GM23338 (cell line): ENCODE data around the gene EXOC4. TPM values are rescaled to one million over a fixed set of nuclear protein-coding genes. Genes with fewer than 3 reads are reported as not detected.

ENCODE experiments used
- ATAC-seq: fragments of 200-7000 bp; cut with Tn5 transposase; 3 replicates; pipeline ENCODE4 v1.9.1; 2020
- DNase-seq: peaks from one replicate; pipeline ENCODE4 v3.0.0-alpha.2; 2015; ENCODE audit warnings: low spot score
- H2AFZ ChIP-seq: fragments of 200-600 bp; sonication (generic); 2 replicates; pipeline ENCODE4 v1.8.0; 2016; ENCODE audit warnings: antibody characterized with exemption, mild to moderate bottlenecking, moderate library complexity
- H3F3A ChIP-seq: fragments of 200-600 bp; sonication (generic); replicated peaks from 2 replicates; pipeline ENCODE4 v1.8.0; 2017; ENCODE audit warnings: antibody characterized with exemption, mixed run types, low read depth
- H3K27ac ChIP-seq: fragments of 200-600 bp; sonication (generic); 2 replicates; pipeline ENCODE4 v1.6.1; 2016; ENCODE audit warnings: low read depth
- H3K27me3 ChIP-seq: fragments of 200-600 bp; sonication (generic); 2 replicates; pipeline ENCODE4 v1.8.0; 2016; ENCODE audit warnings: mild to moderate bottlenecking, mixed run types, moderate library complexity; ENCODE audit not compliant: insufficient read depth
- H3K36me3 ChIP-seq: fragments of 200-600 bp; sonication (generic); 2 replicates; pipeline ENCODE4 v1.8.0; 2016; ENCODE audit warnings: mild to moderate bottlenecking; ENCODE audit not compliant: insufficient read depth
- H3K4me1 ChIP-seq: fragments of 200-600 bp; sonication (generic); 2 replicates; pipeline ENCODE4 v1.8.0; 2016; ENCODE audit warnings: mild to moderate bottlenecking, moderate library complexity; ENCODE audit not compliant: insufficient read depth
- H3K4me2 ChIP-seq: fragments of 200-600 bp; sonication (generic); 2 replicates; pipeline ENCODE4 v1.7.1; 2017; ENCODE audit warnings: mixed run types
- H3K4me3 ChIP-seq: fragments of 200-600 bp; sonication (generic); 2 replicates; pipeline ENCODE4 v1.6.1; 2016; ENCODE audit warnings: mixed run types
- H3K79me2 ChIP-seq: fragments of 200-600 bp; sonication (generic); replicated peaks from 2 replicates; pipeline ENCODE4 v1.8.0; 2017; ENCODE audit warnings: mild to moderate bottlenecking; ENCODE audit not compliant: insufficient read depth
- H3K9me2 ChIP-seq: fragments of 200-600 bp; sonication (generic); 2 replicates; pipeline ENCODE4 v1.8.0; 2017; ENCODE audit not compliant: insufficient read depth
- H4K20me1 ChIP-seq: fragments of 200-600 bp; sonication (generic); replicated peaks from 2 replicates; pipeline ENCODE4 v1.8.0; 2017; ENCODE audit warnings: mild to moderate bottlenecking; ENCODE audit not compliant: insufficient read depth
- H3K27ac Mint-ChIP-seq: 2 replicates; pipeline ENCODE4 v1.8.0; 2020; ENCODE audit warnings: inconsistent platforms, mild to moderate bottlenecking, moderate library complexity, mixed read lengths
- H3K27me3 Mint-ChIP-seq: 3 replicates; pipeline ENCODE4 v1.8.0; 2022; ENCODE audit warnings: low read depth, mild to moderate bottlenecking, moderate library complexity, mixed read lengths, inconsistent platforms; ENCODE audit not compliant: insufficient read depth, poor library complexity
- H3K36me3 Mint-ChIP-seq: 3 replicates; pipeline ENCODE4 v1.8.0; 2021; ENCODE audit warnings: low read depth, mild to moderate bottlenecking, inconsistent platforms, moderate library complexity, mixed read lengths
- H3K4me1 Mint-ChIP-seq: 3 replicates; pipeline ENCODE4 v1.8.0; 2020; ENCODE audit warnings: mild to moderate bottlenecking, inconsistent platforms, mixed read lengths
- H3K4me3 Mint-ChIP-seq: 3 replicates; pipeline ENCODE4 v1.8.0; 2021; ENCODE audit warnings: moderate library complexity, mild to moderate bottlenecking, inconsistent platforms, mixed read lengths
- H3K9me3 Mint-ChIP-seq: 3 replicates; pipeline ENCODE4 v1.8.0; 2020; ENCODE audit warnings: moderate library complexity, mild to moderate bottlenecking, inconsistent platforms, mixed read lengths
- CREB1 ChIP-seq: fragments of 250-450 bp; sonication (Bioruptor Pico); IDR thresholded peaks from 2 replicates; pipeline ENCODE4 v1.5.0; 2020; ENCODE audit warnings: low read depth, mild to moderate bottlenecking, moderate library complexity
- EZH2 ChIP-seq: fragments of 200-600 bp; sonication (generic); IDR thresholded peaks from one replicate; pipeline ENCODE4 v1.8.0; 2017; ENCODE audit warnings: antibody characterized with exemption, mild to moderate bottlenecking, low read depth; ENCODE audit not compliant: unreplicated experiment
- EZH2phosphoT487 ChIP-seq: fragments of 200-600 bp; sonication (generic); IDR thresholded peaks from one replicate; pipeline ENCODE4 v1.8.1; 2018; ENCODE audit warnings: antibody characterized with exemption; ENCODE audit not compliant: unreplicated experiment
- JUNB ChIP-seq: IDR thresholded peaks from one replicate; pipeline ENCODE4 v1.6.1; 2016; ENCODE audit warnings: antibody characterized with exemption; ENCODE audit not compliant: unreplicated experiment
- POLR2AphosphoS5 ChIP-seq: IDR thresholded peaks from 2 replicates; pipeline ENCODE4 v1.6.1; 2016; ENCODE audit warnings: antibody characterized with exemption, low read depth
- STAT1 ChIP-seq: IDR thresholded peaks from one replicate; pipeline ENCODE4 v1.6.1; 2016; ENCODE audit warnings: antibody characterized with exemption; ENCODE audit not compliant: unreplicated experiment
- ZNF331 ChIP-seq: fragments of 250-450 bp; sonication (Bioruptor Pico); IDR thresholded peaks from 2 replicates; pipeline ENCODE4 v1.5.0; 2020; ENCODE audit warnings: low read depth, mild to moderate bottlenecking, moderate library complexity
- polyA plus RNA-seq: library from polyadenylated mRNA; unstranded; fragments of >200 nt; fragmentation: Nextera tagmentation; extraction: Ambion mirVana; gene quantifications from 2 replicates; pipeline ENCODE4 v1.2.1, GENCODE V29; 2016
- total RNA-seq: library from RNA; depleted of rRNA; stranded (reverse); fragments of >200 nt; shearing (Covaris generic); gene quantifications from 2 replicates; pipeline ENCODE4 v1.2.3, GENCODE V29; 2014
- TF ChIP-seq, protein P1 (sequence below): fragments of 250-450 bp; sonication (Bioruptor Pico); IDR thresholded peaks from 2 replicates; pipeline ENCODE4 v1.5.0; 2020; ENCODE audit warnings: mild to moderate bottlenecking, moderate library complexity
- TF ChIP-seq, protein P2 (sequence below), 2 experiments: fragments of 200-600 bp in 1 of 2; sonication (generic) in 1 of 2; conservative IDR thresholded peaks; 2 replicates each; pipeline versions ENCODE4 v1.5.1 to v1.6.1; 2016 to 2017; ENCODE audit warnings: antibody characterized with exemption in 2 of 2, low read depth in 2 of 2, mild to moderate bottlenecking in 2 of 2, moderate library complexity in 1 of 2

The EXOC4 gene
- total and polyA plus RNA-seq, 2 experiments from 2014 or later: 37.5 to 52.7 TPM

- H3K27ac ChIP-seq: no peak overlapping the region
- 0 out of 2 replicates have a peak, but pooled peaks cover 3% of the 10 kb centered on the region for H3K9me2 ChIP-seq
- Mint-ChIP-seq H3K36me3 (no peaks in the 10 kb centered on the region), H3K4me3 (no peak overlapping the region), H3K9me3 (no peaks in the 10 kb centered on the region), H3K27me3 (no peaks in the 10 kb centered on the region), H3K27ac (no peak overlapping the region), H3K4me1 (no peaks in the 10 kb centered on the region)
- H3K27me3 ChIP-seq: no peaks in the 10 kb centered on the region
- ATAC-seq (no peak), DNase-seq (no peak)
- TF ChIP-seq, protein P1, sequence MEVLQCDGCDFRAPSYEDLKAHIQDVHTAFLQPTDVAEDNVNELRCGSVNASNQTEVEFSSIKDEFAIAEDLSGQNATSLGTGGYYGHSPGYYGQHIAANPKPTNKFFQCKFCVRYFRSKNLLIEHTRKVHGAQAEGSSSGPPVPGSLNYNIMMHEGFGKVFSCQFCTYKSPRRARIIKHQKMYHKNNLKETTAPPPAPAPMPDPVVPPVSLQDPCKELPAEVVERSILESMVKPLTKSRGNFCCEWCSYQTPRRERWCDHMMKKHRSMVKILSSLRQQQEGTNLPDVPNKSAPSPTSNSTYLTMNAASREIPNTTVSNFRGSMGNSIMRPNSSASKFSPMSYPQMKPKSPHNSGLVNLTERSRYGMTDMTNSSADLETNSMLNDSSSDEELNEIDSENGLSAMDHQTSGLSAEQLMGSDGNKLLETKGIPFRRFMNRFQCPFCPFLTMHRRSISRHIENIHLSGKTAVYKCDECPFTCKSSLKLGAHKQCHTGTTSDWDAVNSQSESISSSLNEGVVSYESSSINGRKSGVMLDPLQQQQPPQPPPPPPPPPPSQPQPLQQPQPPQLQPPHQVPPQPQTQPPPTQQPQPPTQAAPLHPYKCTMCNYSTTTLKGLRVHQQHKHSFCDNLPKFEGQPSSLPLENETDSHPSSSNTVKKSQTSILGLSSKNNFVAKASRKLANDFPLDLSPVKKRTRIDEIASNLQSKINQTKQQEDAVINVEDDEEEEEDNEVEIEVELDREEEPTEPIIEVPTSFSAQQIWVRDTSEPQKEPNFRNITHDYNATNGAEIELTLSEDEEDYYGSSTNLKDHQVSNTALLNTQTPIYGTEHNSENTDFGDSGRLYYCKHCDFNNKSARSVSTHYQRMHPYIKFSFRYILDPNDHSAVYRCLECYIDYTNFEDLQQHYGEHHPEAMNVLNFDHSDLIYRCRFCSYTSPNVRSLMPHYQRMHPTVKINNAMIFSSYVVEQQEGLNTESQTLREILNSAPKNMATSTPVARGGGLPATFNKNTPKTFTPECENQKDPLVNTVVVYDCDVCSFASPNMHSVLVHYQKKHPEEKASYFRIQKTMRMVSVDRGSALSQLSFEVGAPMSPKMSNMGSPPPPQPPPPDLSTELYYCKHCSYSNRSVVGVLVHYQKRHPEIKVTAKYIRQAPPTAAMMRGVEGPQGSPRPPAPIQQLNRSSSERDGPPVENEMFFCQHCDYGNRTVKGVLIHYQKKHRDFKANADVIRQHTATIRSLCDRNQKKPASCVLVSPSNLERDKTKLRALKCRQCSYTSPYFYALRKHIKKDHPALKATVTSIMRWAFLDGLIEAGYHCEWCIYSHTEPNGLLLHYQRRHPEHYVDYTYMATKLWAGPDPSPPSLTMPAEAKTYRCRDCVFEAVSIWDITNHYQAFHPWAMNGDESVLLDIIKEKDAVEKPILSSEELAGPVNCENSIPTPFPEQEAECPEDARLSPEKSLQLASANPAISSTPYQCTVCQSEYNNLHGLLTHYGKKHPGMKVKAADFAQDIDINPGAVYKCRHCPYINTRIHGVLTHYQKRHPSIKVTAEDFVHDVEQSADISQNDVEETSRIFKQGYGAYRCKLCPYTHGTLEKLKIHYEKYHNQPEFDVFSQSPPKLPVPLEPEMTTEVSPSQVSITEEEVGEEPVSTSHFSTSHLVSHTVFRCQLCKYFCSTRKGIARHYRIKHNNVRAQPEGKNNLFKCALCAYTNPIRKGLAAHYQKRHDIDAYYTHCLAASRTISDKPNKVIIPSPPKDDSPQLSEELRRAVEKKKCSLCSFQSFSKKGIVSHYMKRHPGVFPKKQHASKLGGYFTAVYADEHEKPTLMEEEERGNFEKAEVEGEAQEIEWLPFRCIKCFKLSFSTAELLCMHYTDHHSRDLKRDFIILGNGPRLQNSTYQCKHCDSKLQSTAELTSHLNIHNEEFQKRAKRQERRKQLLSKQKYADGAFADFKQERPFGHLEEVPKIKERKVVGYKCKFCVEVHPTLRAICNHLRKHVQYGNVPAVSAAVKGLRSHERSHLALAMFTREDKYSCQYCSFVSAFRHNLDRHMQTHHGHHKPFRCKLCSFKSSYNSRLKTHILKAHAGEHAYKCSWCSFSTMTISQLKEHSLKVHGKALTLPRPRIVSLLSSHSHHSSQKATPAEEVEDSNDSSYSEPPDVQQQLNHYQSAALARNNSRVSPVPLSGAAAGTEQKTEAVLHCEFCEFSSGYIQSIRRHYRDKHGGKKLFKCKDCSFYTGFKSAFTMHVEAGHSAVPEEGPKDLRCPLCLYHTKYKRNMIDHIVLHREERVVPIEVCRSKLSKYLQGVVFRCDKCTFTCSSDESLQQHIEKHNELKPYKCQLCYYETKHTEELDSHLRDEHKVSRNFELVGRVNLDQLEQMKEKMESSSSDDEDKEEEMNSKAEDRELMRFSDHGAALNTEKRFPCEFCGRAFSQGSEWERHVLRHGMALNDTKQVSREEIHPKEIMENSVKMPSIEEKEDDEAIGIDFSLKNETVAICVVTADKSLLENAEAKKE: no peak
- no peak for TF ChIP-seq EZH2
- TF ChIP-seq, protein P2, sequence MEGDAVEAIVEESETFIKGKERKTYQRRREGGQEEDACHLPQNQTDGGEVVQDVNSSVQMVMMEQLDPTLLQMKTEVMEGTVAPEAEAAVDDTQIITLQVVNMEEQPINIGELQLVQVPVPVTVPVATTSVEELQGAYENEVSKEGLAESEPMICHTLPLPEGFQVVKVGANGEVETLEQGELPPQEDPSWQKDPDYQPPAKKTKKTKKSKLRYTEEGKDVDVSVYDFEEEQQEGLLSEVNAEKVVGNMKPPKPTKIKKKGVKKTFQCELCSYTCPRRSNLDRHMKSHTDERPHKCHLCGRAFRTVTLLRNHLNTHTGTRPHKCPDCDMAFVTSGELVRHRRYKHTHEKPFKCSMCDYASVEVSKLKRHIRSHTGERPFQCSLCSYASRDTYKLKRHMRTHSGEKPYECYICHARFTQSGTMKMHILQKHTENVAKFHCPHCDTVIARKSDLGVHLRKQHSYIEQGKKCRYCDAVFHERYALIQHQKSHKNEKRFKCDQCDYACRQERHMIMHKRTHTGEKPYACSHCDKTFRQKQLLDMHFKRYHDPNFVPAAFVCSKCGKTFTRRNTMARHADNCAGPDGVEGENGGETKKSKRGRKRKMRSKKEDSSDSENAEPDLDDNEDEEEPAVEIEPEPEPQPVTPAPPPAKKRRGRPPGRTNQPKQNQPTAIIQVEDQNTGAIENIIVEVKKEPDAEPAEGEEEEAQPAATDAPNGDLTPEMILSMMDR (conservative IDR thresholded peaks at IDR 0.05; ENCODE audit: low read depth in 2 of 2): no peak
- no peak overlapping the region for H3K4me2 ChIP-seq
- no peaks in the 10 kb centered on the region for H4K20me1 ChIP-seq
- H3K4me3 ChIP-seq: no peak overlapping the region
- no peaks in the 10 kb centered on the region for H3K36me3 ChIP-seq
- no peak overlapping the region for H2AFZ ChIP-seq
- H3F3A ChIP-seq: no peaks in the 10 kb centered on the region
- no peaks in the 10 kb centered on the region for H3K4me1 ChIP-seq
- no peaks in the 10 kb centered on the region for H3K79me2 ChIP-seq
Observed at GRCh38 chr7:133714654-133715053, 461.8 kb downstream of the EXOC4 start.

GRCh38 chr7:133718131-133718530 is 465.3 kb downstream of the EXOC4 start:
- no peaks in the 10 kb centered on the region for H3F3A ChIP-seq
- H4K20me1 ChIP-seq: no peaks in the 10 kb centered on the region
- no peaks in the 10 kb centered on the region for H3K4me1 ChIP-seq
- DNase-seq (no peak), ATAC-seq (no peak)
- no peaks in the 10 kb centered on the region for H3K9me2 ChIP-seq
- Mint-ChIP-seq H3K4me3 (no peak overlapping the region), H3K27ac (no peak overlapping the region), H3K9me3 (no peaks in the 10 kb centered on the region), H3K27me3 (no peaks in the 10 kb centered on the region), H3K36me3 (no peaks in the 10 kb centered on the region), H3K4me1 (no peaks in the 10 kb centered on the region)
- H3K4me2 ChIP-seq: no peak overlapping the region
- H3K79me2 ChIP-seq: no peaks in the 10 kb centered on the region
- H3K27me3 ChIP-seq: no peaks in the 10 kb centered on the region
- no peak overlapping the region for H3K27ac ChIP-seq
- H3K4me3 ChIP-seq: no peak overlapping the region
- H3K36me3 ChIP-seq: no peaks in the 10 kb centered on the region
- no peak overlapping the region for H2AFZ ChIP-seq
- TF ChIP-seq CREB1 (no peak), JUNB (no peak), ZNF331 (CRISPR knock-in tag) (no peak), EZH2phosphoT487 (no peak), POLR2AphosphoS5 (no peak), EZH2 (no peak), STAT1 (no peak)
- TF ChIP-seq, protein P2 (conservative IDR thresholded peaks at IDR 0.05; ENCODE audit: low read depth in 2 of 2): no peak
